ENCODE measurements around the gene SF1.

Gene SF1

DNA sequence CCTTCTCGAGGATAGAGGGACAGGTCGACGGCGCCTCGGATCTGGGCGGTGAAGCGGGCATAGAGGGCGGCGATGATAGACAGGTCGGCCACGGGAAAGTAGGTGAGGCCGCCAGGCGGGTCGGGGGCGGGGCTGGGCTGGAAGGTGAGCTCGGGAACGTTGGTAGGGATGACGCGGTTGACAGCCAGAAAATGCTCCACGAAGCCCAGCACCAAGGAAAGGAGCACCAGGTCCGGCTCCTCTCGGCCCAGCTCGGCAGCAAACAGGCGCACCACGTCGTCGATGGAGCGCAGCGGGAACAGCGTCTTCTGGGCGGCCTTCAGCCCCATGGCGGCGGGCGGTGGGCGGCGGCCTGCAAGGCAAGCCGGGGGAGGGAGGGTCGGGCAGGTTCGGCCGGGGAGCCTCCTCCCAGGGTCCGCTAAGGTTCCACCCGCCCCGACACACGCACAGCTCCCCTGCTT lies 31.5 kb upstream of the SF1 start:
- peak overlapping the region; percentile 81 for H3K4me3 ChIP-seq (ENCODE audit: low read depth, low read length)
- TF ChIP-seq CTCF (IDR thresholded peaks at IDR 0.05; ENCODE audit: low read depth, low read length) (no peak), MYC (IDR thresholded peaks at IDR 0.05; ENCODE audit: low read depth, low read length) (no peak), MAX (IDR thresholded peaks at IDR 0.05; ENCODE audit: low read depth, low read length) (no peak), POLR2A (IDR thresholded peaks at IDR 0.05; ENCODE audit: extremely low read depth, insufficient read length) (no peak)
- peak; percentile 42 for DNase-seq (ENCODE audit: low read depth)

DNA sequence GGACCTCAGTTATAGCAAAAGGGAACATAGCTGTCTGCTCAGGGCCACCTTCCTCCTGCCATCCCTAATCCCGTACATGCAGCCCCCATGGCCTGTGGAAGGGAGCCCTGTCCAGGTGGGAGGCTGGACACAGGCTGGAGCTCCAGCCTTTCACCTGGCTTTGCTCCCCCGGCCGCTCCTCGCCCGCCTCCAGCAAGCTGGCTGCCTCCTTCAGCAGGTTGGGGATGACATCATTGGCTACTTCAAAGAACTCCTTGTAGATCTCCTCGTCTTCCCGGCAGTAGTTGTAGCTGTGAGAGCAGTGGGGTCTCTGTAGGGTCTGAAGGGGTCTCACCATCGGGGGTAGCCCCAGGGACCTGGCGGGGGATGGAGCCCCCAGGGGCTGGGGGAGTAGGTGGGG lies 27.1 kb upstream of the SF1 start:
- no peak overlapping the region for H3K4me3 ChIP-seq (ENCODE audit: low read depth, low read length)
- TF ChIP-seq MAX (IDR thresholded peaks at IDR 0.05; ENCODE audit: low read depth, low read length), result no peak
- no peak for TF ChIP-seq POLR2A (IDR thresholded peaks at IDR 0.05; ENCODE audit: extremely low read depth, insufficient read length)
- TF ChIP-seq MYC (IDR thresholded peaks at IDR 0.05; ENCODE audit: low read depth, low read length), result no peak
- no peak for TF ChIP-seq CTCF (IDR thresholded peaks at IDR 0.05; ENCODE audit: low read depth, low read length)
- DNase-seq (ENCODE audit: low read depth), result no peak

DNA sequence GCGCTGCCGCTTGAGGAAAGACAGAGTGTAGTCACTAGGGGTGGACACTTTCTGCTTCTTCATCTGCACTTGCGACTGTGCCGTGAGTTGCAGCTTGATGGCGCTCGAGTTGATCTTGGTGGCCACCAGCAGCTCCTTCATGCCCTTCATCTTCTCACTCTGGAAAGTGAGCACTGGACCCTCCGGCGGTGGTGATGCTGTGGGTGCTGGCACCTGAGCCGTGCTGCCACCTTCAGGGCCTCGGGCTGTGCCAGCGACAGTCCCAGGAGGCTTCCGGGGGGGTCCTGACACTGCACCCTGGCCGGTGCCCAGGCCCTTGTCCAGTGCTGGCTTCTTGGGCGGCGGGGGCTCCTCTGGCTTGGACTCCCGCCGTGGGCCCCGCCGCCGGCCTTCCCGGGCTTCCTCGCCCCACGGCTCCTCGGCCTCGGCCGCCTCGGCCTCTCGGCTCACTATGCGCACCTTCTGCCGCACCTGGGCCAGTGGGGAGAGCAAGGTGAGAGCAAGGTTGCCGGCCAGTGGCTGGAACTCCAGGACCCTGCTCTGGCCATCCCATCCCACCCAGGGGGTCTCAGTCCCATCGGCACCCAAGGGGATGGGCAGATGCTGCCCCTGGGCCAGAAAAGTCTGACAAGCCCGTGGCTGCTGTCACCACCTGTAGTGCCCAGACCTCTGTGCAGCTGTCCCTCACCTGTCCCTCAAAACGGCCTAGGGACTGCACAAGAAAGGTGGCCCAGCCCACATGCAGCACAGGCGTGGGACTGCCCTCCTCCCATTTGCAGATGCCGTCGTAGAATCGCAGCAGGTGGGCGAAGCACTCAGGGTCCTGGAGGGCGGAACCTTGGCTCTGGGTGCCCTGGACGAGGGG lies 26.2 kb upstream of the SF1 start:
- TF ChIP-seq POLR2A (IDR thresholded peaks at IDR 0.05; ENCODE audit: extremely low read depth, insufficient read length), result no peak
- TF ChIP-seq MYC (IDR thresholded peaks at IDR 0.05; ENCODE audit: low read depth, low read length), result no peak
- TF ChIP-seq CTCF (IDR thresholded peaks at IDR 0.05; ENCODE audit: low read depth, low read length), result peak; percentile 16
- TF ChIP-seq MAX (IDR thresholded peaks at IDR 0.05; ENCODE audit: low read depth, low read length), result no peak
- DNase-seq (ENCODE audit: low read depth), result peak; percentile 36
- H3K4me3 ChIP-seq (ENCODE audit: low read depth, low read length), result no peak overlapping the region

GRCh38 chr11:64803846-64804345 lies 25.6 kb upstream of the SF1 start:
- H3K4me3 ChIP-seq (ENCODE audit: low read depth, low read length), result peak overlapping the region; percentile 63
- DNase-seq (ENCODE audit: low read depth), result no peak
- TF ChIP-seq MYC (IDR thresholded peaks at IDR 0.05; ENCODE audit: low read depth, low read length) (no peak), POLR2A (IDR thresholded peaks at IDR 0.05; ENCODE audit: extremely low read depth, insufficient read length) (no peak), CTCF (IDR thresholded peaks at IDR 0.05; ENCODE audit: low read depth, low read length) (no peak), MAX (IDR thresholded peaks at IDR 0.05; ENCODE audit: low read depth, low read length) (no peak)

- peak within 1 kb of the TSS; percentile 63 for H3K4me3 ChIP-seq (ENCODE audit: low read depth, low read length)
- peak; percentile 18; the same call in 1 of the 2 replicates for TF ChIP-seq MYC (IDR thresholded peaks at IDR 0.05; ENCODE audit: low read depth, low read length)
- TF ChIP-seq POLR2A (IDR thresholded peaks at IDR 0.05; ENCODE audit: extremely low read depth, insufficient read length), result no peak
- 0 out of 2 replicates have a peak, but pooled peaks have one; percentile 16 for TF ChIP-seq MAX (IDR thresholded peaks at IDR 0.05; ENCODE audit: low read depth, low read length)
- peak; percentile 23 for TF ChIP-seq CTCF (IDR thresholded peaks at IDR 0.05; ENCODE audit: low read depth, low read length)
- DNase-seq (ENCODE audit: low read depth), result peak; percentile 86
Measured at GRCh38 chr11:64803158-64803845, 25.0 kb upstream of the SF1 start, which contains the start of gene MAP4K2. TSS of gene MAP4K2 (minus strand) at chr11:64803214. CDS start at chr11:64803149, 65 bp downstream.
